ENCODE measurements around the gene UBD.

The UBD gene

DNA sequence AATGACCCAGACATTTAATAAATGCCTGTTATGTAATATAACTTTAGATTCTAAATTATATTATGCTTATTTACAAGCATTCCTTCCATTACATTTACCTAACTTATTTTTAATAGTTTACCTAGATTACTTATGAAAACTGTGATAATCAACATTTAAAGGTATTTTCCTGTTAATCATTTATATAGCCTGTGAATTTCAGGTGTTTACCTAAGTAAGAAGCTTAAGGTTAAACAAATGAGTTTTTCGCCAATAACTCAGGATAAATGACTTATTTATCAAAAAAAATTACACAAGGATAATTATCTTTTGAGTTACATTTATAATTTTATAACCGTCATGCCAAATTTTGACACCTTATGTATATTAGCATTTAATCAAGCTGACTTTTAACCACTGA is 35.5 kb downstream of the UBD start:
- no peak for DNase-seq (ENCODE audit: low read depth, low spot score)

DNA sequence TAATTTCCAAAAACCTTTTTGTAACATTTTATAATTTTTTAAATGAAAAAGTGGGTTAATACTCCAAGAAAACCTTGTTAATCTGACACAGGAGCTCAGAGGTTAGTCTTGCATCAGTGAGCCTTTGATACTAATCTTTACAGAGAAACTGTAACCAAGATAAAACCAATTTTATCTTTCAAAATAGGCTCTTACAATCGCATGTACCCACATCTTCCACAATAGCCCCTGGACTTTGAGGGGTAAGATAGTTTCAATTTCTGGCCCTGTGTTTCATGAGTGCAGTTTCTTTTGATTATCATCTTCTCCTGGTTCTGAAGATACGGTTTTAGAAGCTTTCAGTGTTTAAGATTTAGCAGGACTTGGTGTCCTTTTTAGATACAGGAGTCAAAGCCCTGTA is 37.3 kb downstream of the UBD start:
- no peak for DNase-seq (ENCODE audit: low read depth, low spot score)

DNA sequence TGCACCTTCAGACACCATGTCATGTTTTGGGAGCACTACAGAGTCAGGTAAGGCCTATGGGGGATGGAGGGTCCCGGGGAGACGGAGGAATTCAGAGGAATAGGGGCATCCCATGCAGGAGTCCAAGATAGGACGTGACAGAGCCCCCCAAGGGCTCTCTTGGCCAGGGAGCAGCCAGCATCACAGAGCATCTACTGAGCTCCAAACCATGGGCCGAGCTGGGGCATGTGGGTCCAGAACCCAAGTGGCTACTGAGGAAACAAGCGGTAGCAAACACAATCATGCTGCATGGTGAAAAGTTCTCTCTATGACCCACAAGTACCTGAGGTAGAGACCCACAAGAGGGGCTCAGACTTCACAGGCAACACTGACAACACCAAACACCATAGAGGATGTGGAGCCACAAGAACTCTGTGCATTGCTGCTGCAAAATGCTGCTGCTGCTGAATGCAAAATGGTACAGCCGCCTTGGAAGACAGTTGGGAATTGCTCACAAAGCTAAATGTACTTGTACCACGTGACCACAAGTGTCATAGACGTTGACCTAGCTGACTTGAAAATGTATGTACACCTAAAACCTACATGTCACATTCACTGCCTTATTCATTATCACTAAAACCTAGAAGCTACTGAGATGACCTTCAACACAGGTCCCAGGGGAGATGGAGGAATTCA is 38.4 kb downstream of the UBD start:
- DNase-seq (ENCODE audit: low read depth, low spot score): no peak

DNA sequence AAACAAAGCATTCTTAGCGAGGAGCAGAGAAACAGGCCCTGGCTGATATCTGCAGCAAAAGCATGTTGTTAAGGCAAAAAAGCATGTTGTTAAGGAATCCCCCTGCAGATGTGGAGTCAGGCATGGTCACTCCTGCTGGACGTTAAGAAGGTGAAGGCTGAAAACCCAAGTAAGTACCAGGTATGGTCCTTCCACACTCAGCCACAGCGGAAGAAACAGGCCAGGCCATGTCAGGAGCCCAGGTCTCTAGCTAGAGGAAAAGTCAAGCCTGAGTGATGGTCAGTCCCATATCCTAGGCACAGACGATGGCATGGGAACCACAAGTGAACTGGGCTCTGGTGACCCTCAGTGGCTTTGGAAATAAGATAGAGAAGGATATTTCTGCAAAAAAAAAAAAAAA is 39.3 kb downstream of the UBD start:
- no peak for DNase-seq (ENCODE audit: low read depth, low spot score)

DNA sequence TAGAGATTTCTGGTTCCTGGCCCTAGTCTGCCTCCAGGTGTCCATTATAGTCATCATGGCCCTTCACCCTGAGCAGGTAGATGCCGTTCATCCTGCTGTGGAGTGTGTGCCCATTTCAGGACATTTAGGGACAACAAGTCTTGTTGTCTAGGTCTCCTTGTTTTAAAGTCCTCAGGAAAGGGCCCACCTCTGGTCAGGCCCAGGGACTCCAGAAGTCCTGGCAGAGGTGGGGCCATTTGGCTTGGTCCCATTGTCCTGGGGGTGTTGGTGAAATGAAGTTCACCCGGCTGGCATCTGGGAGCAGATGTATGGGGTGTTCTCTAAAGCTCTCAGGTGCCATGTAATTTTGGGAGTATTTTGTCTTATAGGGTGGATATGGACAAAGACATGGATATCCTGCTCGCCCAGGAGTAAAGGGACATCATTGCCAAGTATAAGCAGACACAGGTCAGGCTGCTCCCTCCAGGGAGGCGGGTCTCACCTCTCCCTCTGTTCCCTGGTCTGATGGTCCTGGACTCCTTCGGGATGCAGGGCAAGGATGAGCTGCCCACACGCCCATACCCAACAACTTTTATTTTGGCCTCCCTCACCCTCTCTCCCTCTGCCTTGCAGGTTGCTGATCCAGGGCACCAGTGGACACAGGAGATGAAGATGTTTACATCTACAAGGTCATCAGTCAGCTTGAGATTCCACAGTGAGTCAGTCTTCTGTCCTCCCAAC is 40.1 kb downstream of the UBD start:
- no peak for DNase-seq (ENCODE audit: low read depth, low spot score)

DNA sequence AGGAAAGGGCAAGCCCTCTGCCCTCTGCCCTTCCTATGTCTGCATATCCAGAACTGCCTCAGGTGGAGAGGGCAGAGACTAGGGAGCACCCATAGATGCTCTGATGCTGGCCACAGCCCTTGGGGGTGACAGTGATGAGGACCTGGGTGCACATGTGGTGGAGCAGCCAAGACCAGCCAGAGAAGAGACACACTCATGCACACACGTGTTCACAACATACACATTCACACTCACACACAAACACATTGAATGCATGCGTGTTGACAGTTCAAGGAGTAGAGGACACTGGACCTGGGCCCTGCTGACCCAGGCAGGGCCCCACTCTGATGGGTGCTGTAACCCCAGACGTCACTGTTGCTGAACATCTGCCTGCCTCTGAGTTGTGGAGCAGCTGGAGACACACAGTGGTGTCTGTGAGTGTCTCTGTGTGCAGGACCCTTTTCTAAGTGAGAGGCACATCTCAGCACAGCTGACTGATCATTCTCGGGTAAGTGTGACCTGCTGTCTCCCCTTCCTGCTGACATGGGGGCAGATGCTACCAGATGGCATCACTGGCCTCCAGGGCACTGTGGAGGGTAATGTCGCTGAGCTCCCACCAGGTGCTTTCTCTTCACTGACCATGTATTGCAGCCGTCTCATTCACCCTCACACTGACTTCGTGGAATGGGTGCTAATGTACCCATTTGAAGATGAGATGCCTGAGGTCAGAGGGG is 41.6 kb downstream of the UBD start:
- no peak for DNase-seq (ENCODE audit: low read depth, low spot score)

DNA sequence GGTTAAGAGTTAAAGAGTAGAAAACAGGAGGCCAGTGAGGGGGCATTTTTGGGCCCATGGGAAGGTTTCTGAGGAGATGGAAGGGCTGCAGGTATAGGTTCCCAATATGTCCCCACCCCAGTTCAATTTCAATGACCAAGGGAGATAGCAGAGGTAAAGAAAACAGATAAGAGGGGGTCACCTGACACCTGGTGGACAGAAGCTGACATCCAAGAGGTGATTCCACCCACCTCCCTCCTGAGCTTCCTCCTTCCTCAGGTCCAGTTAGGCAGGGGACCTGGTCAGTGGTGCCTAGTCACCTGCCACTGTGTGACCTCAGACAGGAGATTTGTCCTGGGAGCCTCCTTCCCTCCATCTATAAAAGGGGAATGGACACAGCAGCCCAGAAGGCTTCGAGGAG is 42.3 kb downstream of the UBD start:
- no peak for DNase-seq (ENCODE audit: low read depth, low spot score)

DNA sequence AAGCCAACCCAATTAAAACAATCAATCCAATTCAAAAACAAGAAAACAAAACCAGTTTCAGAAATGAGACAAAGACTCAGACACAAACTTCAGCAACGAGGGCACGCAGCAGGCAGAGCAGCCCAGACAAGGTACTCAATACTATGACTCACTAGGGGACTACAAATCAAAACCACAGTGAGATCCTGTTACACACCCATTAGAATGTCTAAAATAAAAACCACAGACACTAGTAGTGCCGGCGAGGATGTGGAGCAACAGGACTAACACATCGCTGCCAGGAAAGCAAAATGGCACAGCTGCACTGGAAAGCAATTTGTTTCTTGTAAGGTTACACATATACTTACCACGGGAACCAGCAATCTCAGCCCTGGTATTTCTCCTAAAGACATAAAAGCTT is 43.4 kb downstream of the UBD start:
- DNase-seq (ENCODE audit: low read depth, low spot score): peak; percentile 46

DNA sequence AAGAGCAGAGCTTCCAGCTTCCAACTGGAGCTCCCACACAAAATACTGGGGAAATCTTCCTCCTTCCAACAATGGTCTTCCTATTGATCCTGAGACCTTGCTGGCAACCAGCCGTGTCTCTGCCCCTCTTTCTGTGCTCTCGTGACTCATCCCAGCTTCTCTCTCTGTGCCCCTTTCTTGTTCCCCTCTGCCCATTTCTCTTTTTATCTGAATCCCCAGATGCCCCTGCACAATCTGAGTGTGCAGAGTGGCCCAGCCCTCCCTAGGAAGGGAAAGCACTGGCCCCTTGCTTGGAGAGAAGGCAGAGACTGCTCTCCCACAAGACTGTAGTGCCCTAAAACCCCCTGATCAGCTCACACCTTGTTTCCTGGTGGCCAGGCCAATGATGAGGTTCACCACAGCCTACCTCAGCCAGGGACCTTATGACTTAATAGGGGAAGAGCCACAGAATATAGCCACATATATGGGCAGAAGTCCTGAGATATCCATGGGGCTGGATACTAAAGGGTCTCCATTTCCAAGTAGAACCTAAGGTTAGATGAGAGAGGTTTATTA is 48.7 kb downstream of the UBD start:
- DNase-seq (ENCODE audit: low read depth, low spot score): no peak

DNA sequence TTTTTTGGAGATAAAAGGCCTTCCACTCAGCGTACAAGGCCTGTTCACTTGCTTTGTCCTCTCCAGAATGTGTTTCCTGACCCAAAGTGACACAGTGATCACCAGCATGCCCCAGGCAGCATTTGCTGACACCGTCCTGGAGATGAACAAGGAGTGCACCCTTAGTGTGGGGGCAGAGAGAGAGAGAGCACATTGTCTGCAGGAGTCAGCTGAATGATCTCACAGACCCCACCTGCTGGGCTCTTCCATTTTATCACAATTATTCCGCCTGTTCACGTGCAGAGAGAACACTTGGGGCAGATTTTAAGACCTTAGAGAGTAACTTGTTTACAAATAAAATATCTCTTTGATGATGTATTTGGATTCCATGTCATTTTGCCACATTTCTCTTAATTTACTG is 49.3 kb downstream of the UBD start:
- no peak for DNase-seq (ENCODE audit: low read depth, low spot score)

DNA sequence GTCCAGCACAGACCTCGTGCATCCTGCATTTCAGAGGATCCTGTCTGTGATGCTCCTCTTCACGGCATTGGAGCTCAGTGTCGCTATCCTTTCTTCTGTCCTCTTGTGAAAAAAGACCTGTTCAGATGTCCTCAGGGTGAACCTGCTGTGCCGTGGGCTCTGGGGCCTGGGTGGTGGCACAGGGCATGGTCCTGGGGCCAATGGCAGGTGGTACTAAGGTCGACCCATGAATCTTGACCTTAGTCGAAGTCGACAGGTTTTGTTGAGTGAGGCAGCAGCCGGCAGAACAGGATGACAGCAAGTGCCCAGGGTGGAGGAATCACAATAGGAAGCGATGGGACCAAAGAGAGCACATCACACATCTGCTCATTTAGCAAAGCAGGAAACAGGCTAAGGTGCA is 49.8 kb downstream of the UBD start:
- DNase-seq (ENCODE audit: low read depth, low spot score): no peak

DNA sequence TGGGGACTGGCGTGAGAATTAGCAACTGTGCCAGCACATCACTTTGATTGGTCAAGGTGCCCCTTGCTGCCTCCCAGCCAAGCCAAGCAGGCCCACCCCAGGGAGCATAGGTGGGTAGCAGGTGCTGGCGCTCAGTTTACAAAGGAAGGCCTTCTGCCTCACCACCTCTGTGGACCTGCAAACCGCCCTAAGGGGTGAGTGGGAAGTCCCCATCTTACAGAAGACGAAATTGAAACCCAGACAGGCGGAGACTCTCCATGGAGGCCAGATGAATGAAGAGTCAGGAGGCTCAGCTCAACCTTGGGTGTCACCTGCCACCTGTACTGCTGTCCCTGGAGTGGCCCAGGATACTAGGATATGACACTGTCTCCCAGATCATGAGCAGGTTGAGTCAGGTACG is 50.3 kb downstream of the UBD start:
- no peak for DNase-seq (ENCODE audit: low read depth, low spot score)

DNA sequence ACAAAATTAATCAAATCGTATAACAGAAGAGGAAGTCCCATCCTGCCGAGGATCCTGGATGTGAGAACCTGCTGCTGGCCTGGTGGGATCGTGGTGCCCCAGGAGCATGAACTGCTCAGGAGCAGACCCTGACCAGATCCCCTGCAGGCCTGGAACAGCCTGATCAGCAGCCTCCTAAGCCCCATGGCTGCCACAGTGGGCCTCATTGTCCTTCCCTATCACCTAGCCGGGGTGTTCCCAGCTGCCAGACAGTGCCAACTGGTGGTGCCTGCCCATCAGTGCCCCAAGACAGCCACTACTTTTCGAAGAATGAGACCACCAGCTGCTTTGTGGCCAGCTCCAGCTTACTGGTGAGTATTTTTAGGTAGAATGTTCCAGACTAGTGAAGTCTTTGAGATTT is 52.2 kb downstream of the UBD start:
- no peak for DNase-seq (ENCODE audit: low read depth, low spot score)

DNA sequence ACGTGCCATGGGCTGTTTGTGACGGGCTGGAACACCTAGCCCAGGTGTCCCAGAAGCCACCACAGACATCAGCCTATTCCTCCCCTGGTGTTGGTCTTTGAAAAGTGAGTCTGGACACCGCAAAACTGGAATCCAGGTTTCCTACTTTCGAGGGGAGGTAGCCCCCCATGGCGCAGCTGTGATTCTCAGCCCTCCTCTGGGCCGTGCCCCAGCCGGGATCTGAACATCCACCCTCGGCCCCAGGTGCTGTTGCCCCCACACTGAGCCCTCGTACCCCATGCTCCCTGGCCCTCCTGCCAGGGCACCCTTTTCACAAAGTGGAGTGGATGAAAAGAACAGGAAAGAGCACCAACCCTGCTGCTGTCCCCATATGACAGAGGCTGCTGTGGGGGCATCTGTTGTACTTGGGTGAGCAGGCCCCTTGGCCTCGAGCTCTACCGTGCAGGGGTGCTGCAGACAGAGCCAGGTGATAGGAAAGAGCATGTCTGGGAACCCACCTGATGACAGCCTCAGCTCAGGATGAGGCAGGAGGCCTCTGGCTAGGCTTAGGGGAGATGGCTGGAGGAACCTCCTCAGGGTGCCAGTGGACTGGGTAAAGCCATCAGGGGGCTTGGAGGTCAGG is 53.0 kb downstream of the UBD start:
- no peak for DNase-seq (ENCODE audit: low read depth, low spot score)

DNA sequence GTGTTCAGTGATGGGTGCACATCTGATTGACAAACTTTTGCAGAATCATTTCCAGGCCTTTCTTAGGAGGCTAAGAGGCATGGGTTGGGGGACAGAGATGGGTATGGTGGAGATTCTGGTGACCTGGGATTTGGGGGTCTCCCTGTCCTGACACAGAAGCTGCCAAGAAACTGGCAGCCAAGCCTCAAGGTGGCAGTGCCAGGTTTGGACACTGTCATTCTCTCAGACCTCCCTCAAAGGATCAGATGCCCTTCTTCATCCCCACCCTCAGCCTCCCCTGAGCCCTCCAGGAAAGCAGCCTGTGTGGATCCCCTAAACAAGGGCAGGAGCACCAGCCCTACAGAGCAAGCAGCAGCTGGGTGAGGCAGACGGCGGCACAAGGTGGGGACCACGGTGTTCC is 53.7 kb downstream of the UBD start:
- no peak for DNase-seq (ENCODE audit: low read depth, low spot score)

All from astrocyte of the hippocampus (primary cell).